Measurements from ENCODE around the gene MIDN.

DNA sequence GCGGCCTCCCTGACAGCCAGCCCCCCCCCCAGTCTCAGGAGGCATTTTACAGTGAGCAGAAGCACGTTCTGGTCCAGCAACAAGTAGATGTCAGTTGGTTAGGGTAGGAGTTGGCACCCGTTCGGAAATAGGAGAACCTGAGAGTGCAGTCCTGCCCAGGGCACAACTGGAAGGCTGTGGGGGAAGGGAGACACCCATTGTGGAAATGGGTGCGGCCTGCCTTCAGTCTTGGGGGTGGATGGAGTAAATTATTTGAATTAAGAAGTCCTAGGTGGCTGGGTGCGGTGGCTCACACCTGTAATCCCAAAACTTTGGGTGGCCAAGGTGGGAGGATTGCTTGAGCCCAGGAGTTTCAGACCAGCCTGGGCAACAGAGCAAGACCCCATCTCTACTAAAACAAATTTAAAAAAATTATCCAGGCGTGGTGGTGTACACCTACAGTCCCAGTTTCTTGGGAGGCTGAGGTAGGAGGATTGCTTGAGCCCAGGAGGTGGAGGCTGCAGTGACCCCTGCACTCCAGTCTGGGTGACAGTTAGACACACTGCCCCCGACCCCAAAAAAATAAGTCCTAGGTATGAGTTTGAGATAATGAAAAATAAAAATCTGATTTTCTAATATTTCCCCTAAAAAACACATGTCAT is 21.9 kb downstream of the MIDN start:
- TF ChIP-seq, protein P1, sequence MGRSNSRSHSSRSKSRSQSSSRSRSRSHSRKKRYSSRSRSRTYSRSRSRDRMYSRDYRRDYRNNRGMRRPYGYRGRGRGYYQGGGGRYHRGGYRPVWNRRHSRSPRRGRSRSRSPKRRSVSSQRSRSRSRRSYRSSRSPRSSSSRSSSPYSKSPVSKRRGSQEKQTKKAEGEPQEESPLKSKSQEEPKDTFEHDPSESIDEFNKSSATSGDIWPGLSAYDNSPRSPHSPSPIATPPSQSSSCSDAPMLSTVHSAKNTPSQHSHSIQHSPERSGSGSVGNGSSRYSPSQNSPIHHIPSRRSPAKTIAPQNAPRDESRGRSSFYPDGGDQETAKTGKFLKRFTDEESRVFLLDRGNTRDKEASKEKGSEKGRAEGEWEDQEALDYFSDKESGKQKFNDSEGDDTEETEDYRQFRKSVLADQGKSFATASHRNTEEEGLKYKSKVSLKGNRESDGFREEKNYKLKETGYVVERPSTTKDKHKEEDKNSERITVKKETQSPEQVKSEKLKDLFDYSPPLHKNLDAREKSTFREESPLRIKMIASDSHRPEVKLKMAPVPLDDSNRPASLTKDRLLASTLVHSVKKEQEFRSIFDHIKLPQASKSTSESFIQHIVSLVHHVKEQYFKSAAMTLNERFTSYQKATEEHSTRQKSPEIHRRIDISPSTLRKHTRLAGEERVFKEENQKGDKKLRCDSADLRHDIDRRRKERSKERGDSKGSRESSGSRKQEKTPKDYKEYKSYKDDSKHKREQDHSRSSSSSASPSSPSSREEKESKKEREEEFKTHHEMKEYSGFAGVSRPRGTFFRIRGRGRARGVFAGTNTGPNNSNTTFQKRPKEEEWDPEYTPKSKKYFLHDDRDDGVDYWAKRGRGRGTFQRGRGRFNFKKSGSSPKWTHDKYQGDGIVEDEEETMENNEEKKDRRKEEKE (IDR thresholded peaks at IDR 0.05) = no peak
- TF ChIP-seq CHD2 (IDR thresholded peaks at IDR 0.05; ENCODE audit: borderline replicate concordance, low read depth, low read length) = no peak
- TF ChIP-seq EZH2 (IDR thresholded peaks at IDR 0.05; ENCODE audit: borderline replicate concordance, control insufficient read depth, low read depth, low read length) = no peak
- no peak for TF ChIP-seq RB1 (IDR thresholded peaks at IDR 0.05; ENCODE audit: borderline replicate concordance)
- no peak for TF ChIP-seq RAD21 (IDR thresholded peaks at IDR 0.05; ENCODE audit: insufficient read depth, low read depth, low read length)
- no peak for TF ChIP-seq SIX5 (IDR thresholded peaks at IDR 0.05; ENCODE audit: low read depth, low read length, severe bottlenecking)
- TF ChIP-seq, protein P2, sequence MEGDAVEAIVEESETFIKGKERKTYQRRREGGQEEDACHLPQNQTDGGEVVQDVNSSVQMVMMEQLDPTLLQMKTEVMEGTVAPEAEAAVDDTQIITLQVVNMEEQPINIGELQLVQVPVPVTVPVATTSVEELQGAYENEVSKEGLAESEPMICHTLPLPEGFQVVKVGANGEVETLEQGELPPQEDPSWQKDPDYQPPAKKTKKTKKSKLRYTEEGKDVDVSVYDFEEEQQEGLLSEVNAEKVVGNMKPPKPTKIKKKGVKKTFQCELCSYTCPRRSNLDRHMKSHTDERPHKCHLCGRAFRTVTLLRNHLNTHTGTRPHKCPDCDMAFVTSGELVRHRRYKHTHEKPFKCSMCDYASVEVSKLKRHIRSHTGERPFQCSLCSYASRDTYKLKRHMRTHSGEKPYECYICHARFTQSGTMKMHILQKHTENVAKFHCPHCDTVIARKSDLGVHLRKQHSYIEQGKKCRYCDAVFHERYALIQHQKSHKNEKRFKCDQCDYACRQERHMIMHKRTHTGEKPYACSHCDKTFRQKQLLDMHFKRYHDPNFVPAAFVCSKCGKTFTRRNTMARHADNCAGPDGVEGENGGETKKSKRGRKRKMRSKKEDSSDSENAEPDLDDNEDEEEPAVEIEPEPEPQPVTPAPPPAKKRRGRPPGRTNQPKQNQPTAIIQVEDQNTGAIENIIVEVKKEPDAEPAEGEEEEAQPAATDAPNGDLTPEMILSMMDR (IDR thresholded peaks at IDR 0.05 in 2 of 3, conservative IDR thresholded peaks at IDR 0.05 in 1 of 3; ENCODE audit: control insufficient read depth in 2 of 3, extremely low read depth in 1 of 3, insufficient read depth in 1 of 3, low read depth in 3 of 3, low read length in 3 of 3) = no peak
- no peak for TF ChIP-seq HDAC2 (IDR thresholded peaks at IDR 0.05)
- no peak for TF ChIP-seq ZNF217 (IDR thresholded peaks at IDR 0.05)
- no peak for TF ChIP-seq TBL1XR1 (IDR thresholded peaks at IDR 0.05; ENCODE audit: low read depth, low read length)
- TF ChIP-seq ETV6 (conservative IDR thresholded peaks at IDR 0.05 in 1 of 2, IDR thresholded peaks at IDR 0.05 in 1 of 2; ENCODE audit: borderline replicate concordance in 1 of 2, low read depth in 1 of 2) = no peak
- TF ChIP-seq, protein P3, sequence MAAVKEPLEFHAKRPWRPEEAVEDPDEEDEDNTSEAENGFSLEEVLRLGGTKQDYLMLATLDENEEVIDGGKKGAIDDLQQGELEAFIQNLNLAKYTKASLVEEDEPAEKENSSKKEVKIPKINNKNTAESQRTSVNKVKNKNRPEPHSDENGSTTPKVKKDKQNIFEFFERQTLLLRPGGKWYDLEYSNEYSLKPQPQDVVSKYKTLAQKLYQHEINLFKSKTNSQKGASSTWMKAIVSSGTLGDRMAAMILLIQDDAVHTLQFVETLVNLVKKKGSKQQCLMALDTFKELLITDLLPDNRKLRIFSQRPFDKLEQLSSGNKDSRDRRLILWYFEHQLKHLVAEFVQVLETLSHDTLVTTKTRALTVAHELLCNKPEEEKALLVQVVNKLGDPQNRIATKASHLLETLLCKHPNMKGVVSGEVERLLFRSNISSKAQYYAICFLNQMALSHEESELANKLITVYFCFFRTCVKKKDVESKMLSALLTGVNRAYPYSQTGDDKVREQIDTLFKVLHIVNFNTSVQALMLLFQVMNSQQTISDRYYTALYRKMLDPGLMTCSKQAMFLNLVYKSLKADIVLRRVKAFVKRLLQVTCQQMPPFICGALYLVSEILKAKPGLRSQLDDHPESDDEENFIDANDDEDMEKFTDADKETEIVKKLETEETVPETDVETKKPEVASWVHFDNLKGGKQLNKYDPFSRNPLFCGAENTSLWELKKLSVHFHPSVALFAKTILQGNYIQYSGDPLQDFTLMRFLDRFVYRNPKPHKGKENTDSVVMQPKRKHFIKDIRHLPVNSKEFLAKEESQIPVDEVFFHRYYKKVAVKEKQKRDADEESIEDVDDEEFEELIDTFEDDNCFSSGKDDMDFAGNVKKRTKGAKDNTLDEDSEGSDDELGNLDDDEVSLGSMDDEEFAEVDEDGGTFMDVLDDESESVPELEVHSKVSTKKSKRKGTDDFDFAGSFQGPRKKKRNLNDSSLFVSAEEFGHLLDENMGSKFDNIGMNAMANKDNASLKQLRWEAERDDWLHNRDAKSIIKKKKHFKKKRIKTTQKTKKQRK (IDR thresholded peaks at IDR 0.05; ENCODE audit: low read depth, low read length) = no peak

All from GM12878 (cell line).